Suprapubic skin (tissue), 4 donors: ENCODE data around the gene FSCN2. TPM values are rescaled to one million over a fixed set of nuclear protein-coding genes. Genes with fewer than 3 reads are reported as not detected.

Experiments used
- DNase-seq, 2 donors: peaks; one replicate each; pipeline ENCODE4 v3.0.0-alpha.2; 2019; ENCODE audit warnings: low spot score in 2 of 2
- H3K27ac ChIP-seq: fragments of 200-600 bp; sonication (generic); one replicate; pipeline ENCODE4 v1.5.1; 2019
- H3K27me3 ChIP-seq: fragments of 200-600 bp; sonication (generic); one replicate; pipeline ENCODE4 v1.5.1; 2019
- H3K36me3 ChIP-seq: fragments of 200-600 bp; sonication (generic); one replicate; pipeline ENCODE4 v1.5.1; 2019
- H3K4me1 ChIP-seq: fragments of 200-600 bp; sonication (generic); one replicate; pipeline ENCODE4 v1.5.1; 2019
- H3K4me3 ChIP-seq: fragments of 200-600 bp; sonication (generic); one replicate; pipeline ENCODE4 v1.5.1; 2019; ENCODE audit warnings: mild to moderate bottlenecking
- H3K9me3 ChIP-seq: fragments of 200-600 bp; sonication (generic); one replicate; pipeline ENCODE4 v1.5.1; 2019
- CTCF ChIP-seq, 2 donors: fragments of 200-600 bp in 1 of 2; fragments of 450-650 bp in 1 of 2; sonication (generic) in 1 of 2; IDR thresholded peaks; one replicate each; pipeline ENCODE4 v1.5.1; 2016 to 2019; ENCODE audit warnings: antibody characterized with exemption in 2 of 2, mild to moderate bottlenecking in 1 of 2, moderate library complexity in 1 of 2
- EP300 ChIP-seq: sonication (generic); formaldehyde crosslinking; IDR thresholded peaks from one replicate; pipeline ENCODE4 v1.6.1; 2017; ENCODE audit warnings: antibody characterized with exemption
- POLR2A ChIP-seq, 2 donors: fragments of 450-650 bp; IDR thresholded peaks; one replicate each; pipeline ENCODE4 v1.6.1; 2017; ENCODE audit warnings: antibody characterized with exemption in 2 of 2, mild to moderate bottlenecking in 2 of 2, moderate library complexity in 2 of 2
- POLR2AphosphoS5 ChIP-seq, 3 donors: sonication (generic); formaldehyde crosslinking; IDR thresholded peaks; one replicate each; pipeline ENCODE4 v1.6.1; 2017; ENCODE audit warnings: antibody characterized with exemption in 3 of 3
- WGBS: methylation state at CpG from one replicate; pipeline ENCODE4 v1.1.5; 2018; 5-methylcytosine and 5-hydroxymethylcytosine counted together
- total RNA-seq, 4 donors: library from RNA; depleted of rRNA; stranded (reverse); fragments of >200 nt; gene quantifications; one replicate each; pipeline ENCODE4 v1.1.0, GENCODE V29; 2016

The FSCN2 gene, protein sequence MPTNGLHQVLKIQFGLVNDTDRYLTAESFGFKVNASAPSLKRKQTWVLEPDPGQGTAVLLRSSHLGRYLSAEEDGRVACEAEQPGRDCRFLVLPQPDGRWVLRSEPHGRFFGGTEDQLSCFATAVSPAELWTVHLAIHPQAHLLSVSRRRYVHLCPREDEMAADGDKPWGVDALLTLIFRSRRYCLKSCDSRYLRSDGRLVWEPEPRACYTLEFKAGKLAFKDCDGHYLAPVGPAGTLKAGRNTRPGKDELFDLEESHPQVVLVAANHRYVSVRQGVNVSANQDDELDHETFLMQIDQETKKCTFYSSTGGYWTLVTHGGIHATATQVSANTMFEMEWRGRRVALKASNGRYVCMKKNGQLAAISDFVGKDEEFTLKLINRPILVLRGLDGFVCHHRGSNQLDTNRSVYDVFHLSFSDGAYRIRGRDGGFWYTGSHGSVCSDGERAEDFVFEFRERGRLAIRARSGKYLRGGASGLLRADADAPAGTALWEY
- total RNA-seq: 1 to 10 TPM in 3 of 4 donors, under 1 TPM in 1; 0.52 to 4.7 (median 3.3) TPM

DNA sequence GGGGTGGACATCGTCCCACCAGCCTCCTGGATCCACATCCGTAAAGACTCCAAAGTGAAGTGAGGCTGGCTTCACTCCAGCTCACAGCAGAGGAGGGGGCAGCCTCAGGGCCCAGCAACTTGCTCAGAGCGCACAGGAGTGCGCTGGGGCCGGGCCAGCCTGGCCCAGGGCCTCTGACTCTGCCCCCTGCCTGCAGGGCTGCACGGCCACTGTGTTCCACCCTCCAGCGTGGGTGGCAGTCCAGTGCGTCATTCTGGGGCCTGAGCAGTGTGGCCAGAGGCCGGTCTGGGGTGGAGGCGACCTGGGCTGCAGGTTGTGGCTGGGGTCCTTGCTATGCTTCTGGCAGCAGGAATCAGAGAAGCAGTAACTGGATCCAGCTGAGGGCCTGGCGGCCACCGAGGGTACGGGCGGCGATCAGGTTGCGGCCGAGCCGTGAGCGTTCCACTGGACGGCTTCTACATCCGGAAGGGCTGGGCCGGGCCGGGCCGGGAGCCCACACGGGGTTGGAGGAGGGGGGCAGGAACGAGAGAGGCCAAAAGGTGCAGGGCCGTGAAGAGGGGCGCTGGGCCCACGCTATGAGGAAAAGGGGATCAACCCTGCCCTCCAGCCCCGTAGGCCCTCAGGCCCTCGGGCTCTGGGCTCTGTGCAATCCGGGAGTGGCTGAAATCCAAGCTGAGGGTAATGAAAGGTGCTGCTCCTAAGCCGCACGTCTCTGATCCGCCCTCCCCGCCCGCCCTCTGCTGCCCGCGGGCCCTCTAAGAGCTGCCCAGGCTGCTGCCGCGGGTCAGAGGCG lies at the start of gene FSCN2:
Gene FSCN2 (plus strand): TSS at position 787 of the 793 bp plus-strand sequence. CDS start 155 bp downstream, outside the sequence.
- Histone ChIP-seq H3K27ac (no peak within 1 kb of the TSS), H3K27me3 (peaks cover 36% of the 10 kb centered on the region), H3K4me3 (no peak within 1 kb of the TSS), H3K9me3 (no peaks in the 10 kb centered on the region), H3K4me1 (peaks cover 17% of the 10 kb centered on the region), H3K36me3 (no peaks in the 10 kb centered on the region)
- TF ChIP-seq POLR2AphosphoS5 (IDR thresholded peaks at IDR 0.05): no peak
- TF ChIP-seq EP300: no peak
- no peak for TF ChIP-seq POLR2A (IDR thresholded peaks at IDR 0.05)
- no peak for TF ChIP-seq CTCF (IDR thresholded peaks at IDR 0.05)
- WGBS: 56% methylated on average over 9 of the region's 42 CpGs
- DNase-seq: no peak

DNA sequence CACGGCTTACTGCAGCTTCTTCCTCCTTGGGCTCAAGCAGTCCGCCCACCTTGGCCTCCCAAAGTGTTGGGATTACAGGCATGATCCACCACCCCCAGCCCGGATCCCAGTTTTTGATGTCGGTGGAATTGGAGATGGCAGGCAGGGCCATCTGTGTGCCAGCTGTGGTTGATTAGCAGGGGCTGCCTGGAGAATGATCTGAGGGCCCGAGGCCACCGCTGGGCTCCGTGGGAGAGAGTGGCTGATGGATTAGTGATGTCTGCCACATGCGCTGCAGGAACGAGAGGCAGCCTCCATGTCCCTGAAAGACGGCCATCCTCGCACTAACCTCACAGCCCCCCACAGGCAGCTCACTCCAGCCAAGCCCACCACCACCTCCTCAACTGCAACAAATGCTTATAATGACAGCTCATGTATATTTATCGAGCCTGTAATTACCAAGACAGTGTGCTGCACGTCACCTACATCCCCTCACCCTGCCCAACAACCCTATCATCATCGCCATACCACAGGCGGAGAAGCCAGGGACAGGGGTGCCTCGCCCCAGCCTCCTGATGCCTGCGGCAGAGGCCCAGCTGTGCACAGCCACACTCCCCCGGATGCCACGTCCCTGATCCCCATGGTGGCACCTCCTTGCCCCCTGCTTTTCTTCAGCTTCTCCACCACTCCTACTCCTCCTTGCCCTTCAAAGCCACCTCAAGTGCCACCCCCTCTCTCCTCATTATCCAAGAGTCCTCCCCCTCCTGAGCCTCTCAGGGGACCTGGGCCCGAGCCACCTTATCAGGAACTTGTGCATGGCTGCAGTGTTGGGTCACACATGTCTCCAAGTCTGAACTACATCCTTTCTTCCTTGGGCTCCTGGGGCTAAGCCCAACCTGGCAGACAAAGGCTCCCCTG lies 48.8 kb upstream of the FSCN2 start:
- Histone ChIP-seq H3K36me3 (no peaks in the 10 kb centered on the region), H3K4me3 (no peak overlapping the region), H3K27me3 (no peaks in the 10 kb centered on the region), H3K9me3 (no peaks in the 10 kb centered on the region), H3K4me1 (peaks cover 32% of the 10 kb centered on the region), H3K27ac (no peak overlapping the region)
- TF ChIP-seq POLR2A (IDR thresholded peaks at IDR 0.05) (no peak), CTCF (IDR thresholded peaks at IDR 0.05) (no peak), EP300 (no peak), POLR2AphosphoS5 (IDR thresholded peaks at IDR 0.05) (no peak)
- no peak for DNase-seq
- 84% methylated on average over 17 of the region's 20 CpGs for WGBS

GRCh38 chr17:81480140-81481072 lies 47.8 kb upstream of the FSCN2 start:
- H3K9me3 ChIP-seq: no peaks in the 10 kb centered on the region
- H3K27me3 ChIP-seq: no peaks in the 10 kb centered on the region
- no peak for DNase-seq
- H3K36me3 ChIP-seq: no peaks in the 10 kb centered on the region
- H3K27ac ChIP-seq: no peak overlapping the region
- H3K4me3 ChIP-seq: no peak overlapping the region
- 68% methylated on average over 11 of the region's 21 CpGs for whole genome bisulfite sequencing
- H3K4me1 ChIP-seq: peaks cover 37% of the 10 kb centered on the region
- TF ChIP-seq POLR2AphosphoS5 (IDR thresholded peaks at IDR 0.05): no peak

DNA sequence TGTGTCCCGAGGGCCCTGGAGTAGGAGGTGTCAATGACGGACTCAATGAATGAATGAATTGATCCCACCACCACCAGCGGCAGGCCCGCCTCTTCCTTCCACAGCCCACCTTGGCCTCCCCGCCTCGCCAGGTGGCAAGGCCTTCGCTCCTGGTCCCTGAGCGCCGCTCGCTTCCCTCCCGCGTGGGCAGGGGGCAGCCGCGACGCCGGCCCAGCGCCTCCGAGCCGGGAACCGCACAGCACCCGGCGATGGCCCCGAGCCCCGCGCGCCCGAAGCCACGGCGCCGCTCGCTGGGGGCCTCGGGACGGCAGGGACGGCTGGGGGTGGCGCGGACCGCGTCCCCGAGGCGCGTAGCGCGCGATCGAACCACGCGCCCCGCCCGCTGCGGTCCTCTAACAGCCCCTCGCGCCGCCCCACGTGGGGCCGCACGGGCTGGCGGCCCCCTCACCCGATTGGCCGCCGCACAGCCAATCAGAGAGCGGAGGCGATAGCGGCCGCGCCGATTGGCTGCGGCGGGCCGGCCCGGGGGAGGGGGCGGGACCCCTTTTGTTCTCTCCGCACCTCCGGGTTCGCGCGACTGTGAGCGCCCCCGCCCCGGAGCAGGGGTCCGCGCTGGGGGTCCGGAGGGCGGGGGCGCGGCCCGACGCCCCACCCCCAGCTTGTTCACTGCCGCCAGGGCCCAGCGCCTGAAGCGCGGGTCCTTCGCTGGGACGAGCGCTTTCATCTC lies 46.9 kb upstream of the FSCN2 start:
- no peaks in the 10 kb centered on the region for H3K9me3 ChIP-seq
- peaks cover 37% of the 10 kb centered on the region for H3K4me1 ChIP-seq
- H3K27ac ChIP-seq: no peak overlapping the region
- H3K36me3 ChIP-seq: no peaks in the 10 kb centered on the region
- 19% methylated on average over 19 of the region's 94 CpGs for WGBS
- DNase-seq: peak in 1 of 2 donors; percentile 71
- no peak for TF ChIP-seq POLR2AphosphoS5 (IDR thresholded peaks at IDR 0.05)
- H3K4me3 ChIP-seq: peak overlapping the region; percentile 49
- no peaks in the 10 kb centered on the region for H3K27me3 ChIP-seq

DNA sequence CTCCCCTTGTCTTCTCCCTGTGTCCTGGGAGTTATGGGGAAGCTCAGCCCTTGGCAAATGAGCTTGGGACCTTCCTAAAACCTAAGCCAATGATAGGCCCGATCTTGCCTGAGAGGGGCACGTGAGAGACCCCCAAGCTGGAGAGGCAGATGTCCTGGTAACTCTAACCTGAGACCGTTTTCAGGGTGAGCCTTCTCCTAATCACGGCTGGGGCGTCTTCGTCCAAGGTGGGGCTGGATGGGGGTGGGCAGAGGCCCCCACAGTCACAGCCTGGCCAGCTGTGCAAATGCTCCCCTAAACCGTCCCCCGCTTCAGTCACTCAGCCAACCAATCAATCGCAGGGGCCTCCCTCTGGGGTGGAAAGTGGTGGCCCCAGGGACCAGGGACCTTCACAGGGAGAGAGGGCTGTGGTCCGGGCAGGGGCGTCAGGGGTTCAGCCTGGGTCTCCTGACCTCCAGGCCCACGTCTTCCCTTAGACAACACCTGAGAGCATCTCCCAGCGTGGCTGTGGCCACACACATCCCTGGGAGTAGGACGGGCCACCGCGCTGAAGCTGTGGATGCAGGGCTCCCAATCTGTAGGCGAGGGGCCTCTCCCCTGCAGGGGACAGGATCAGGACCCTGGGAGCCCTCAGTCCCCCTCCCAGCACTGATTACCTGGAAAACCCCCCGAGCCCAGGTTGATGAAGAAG lies 46.2 kb upstream of the FSCN2 start:
- TF ChIP-seq POLR2AphosphoS5 (IDR thresholded peaks at IDR 0.05) (no peak), POLR2A (IDR thresholded peaks at IDR 0.05) (no peak), EP300 (no peak), CTCF (IDR thresholded peaks at IDR 0.05) (no peak)
- Histone ChIP-seq H3K9me3 (no peaks in the 10 kb centered on the region), H3K27ac (no peak overlapping the region), H3K36me3 (no peaks in the 10 kb centered on the region), H3K4me3 (peak overlapping the region; percentile 49), H3K4me1 (peaks cover 37% of the 10 kb centered on the region), H3K27me3 (no peaks in the 10 kb centered on the region)
- no peak for DNase-seq
- 63% methylated on average over 11 of the region's 18 CpGs for WGBS
